ENCODE measurements around the gene SPPL2A. TPM values are rescaled to one million over a fixed set of nuclear protein-coding genes. Genes with fewer than 3 reads are reported as not detected.
A peak's percentile ranks its signal among the peaks of the same experiment; 100 is the strongest.

The SPPL2A gene
- total and polyA plus RNA-seq, 10 of the 15 experiments (the other 5 are each of a cell fraction or from before 2014, with no cell fraction given) = 11.3 to 83.8 (median 44.0) TPM

DNA sequence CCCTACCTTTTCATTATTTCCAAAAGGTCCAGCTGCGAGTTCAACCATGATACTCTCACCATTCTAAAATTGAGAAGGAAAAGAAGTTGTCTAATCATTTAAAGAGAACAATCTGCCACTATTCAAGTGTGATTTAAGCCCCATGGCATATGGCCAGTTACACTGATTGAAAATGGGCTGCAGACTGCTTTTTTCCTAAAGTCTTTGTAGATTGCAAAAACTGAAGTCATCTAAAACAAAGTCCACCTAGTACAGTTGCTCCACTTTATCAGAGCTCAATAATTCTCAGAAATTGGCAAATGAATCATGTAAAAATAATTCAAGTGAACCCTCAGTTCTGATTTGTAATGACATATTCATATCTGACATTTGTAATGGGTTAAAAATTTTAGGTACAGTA, 39.2 kb downstream of the SPPL2A start:
- intact Hi-C loops (cut with micrococcal nuclease; ENCODE audit: unreplicated experiment) = no loop called here

DNA sequence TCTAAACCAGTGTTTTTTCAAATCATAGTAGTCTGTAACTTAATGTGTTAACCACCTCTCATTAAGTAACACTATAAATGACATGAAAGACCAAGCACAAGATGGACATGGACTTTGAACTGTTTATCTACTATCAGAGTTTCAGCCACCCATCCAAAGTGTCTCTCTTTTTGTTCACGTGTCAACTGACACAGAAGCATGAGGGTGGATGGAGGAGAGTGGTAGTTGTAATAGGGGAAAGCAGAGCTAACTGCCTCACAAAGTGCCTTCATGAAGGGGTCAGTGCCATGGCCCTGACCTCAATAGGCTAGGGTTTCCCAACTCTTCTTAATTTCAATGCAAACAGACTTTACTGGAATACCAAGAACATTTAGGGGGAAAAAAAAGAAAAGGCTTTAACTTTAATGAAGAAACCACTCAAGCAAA, 46.8 kb downstream of the SPPL2A start:
- 100% methylated on average over 1 of the region's 1 CpG for WGBS (ENCODE audit: insufficient coverage, insufficient replicate concordance, low lambda C conversion rate, missing lambda C conversion rate)
- H3K79me2 ChIP-seq (ENCODE audit: control insufficient read depth, insufficient read depth, low read length) = no peaks in the 10 kb centered on the region
- H4K20me1 ChIP-seq (ENCODE audit: control insufficient read depth, insufficient read depth) = no peaks in the 10 kb centered on the region
- no peak overlapping the region for H3K9ac ChIP-seq (ENCODE audit: control insufficient read depth, insufficient read depth, low read length)
- ChIA-PET POLR2A (interaction anchor here (0.6 kb wide), 1 partner anchor 222 kb away, joined by 3 read pairs; no protein-coding TSS in a partner anchor), CTCF (interaction anchor here (1.0 to 1.9 kb wide), 3 partner anchors 12 to 168 kb away, joined by 3 to 6 read pairs (median 3); no protein-coding TSS in a partner anchor), SMC1A (ENCODE audit: uncharacterized antibody, unreplicated experiment) (interaction anchor here (0.7 kb wide), 1 partner anchor 44 kb away, joined by 4 read pairs; no protein-coding TSS in a partner anchor), RAD21 (ENCODE audit: unreplicated experiment) (no interaction called here)
- no peak overlapping the region for H3K27ac ChIP-seq (ENCODE audit: control insufficient read depth, insufficient read depth)
- no peak overlapping the region for H2AFZ ChIP-seq (ENCODE audit: control insufficient read depth, low read depth, low read length)
- in situ Hi-C loops (cut with MboI) = no loop called here
- H3K9me3 ChIP-seq (replicated peaks; ENCODE audit: control insufficient read depth, insufficient read depth, low read length) = no peaks in the 10 kb centered on the region
- peaks cover 0 to 5% of the 10 kb centered on the region in 2 experiments; a peak in 3 of 4 replicates for H3K36me3 ChIP-seq (ENCODE audit: control insufficient read depth in 2 of 2, insufficient read depth in 2 of 2, low read length in 1 of 2)
- FAIRE-seq (no peak), ATAC-seq (no peak), DNase-seq (ENCODE audit: low read depth, low spot score) (no peak)
- intact Hi-C loops (cut with micrococcal nuclease; ENCODE audit: unreplicated experiment) = no loop called here
- H3K4me2 ChIP-seq (ENCODE audit: control insufficient read depth, insufficient read depth) = no peak overlapping the region
- no TSS peak for BruUV-seq (replicated peaks)
- no peaks in the 10 kb centered on the region for H3K4me1 ChIP-seq (ENCODE audit: control insufficient read depth, insufficient read depth, low read length)
- no peak overlapping the region for H3K4me3 ChIP-seq
- no peaks in the 10 kb centered on the region for H3K27me3 ChIP-seq (replicated peaks in 1 of 2; ENCODE audit: control insufficient read depth in 2 of 2, insufficient read depth in 2 of 2, low read length in 1 of 2)
- TF ChIP-seq, protein P1, sequence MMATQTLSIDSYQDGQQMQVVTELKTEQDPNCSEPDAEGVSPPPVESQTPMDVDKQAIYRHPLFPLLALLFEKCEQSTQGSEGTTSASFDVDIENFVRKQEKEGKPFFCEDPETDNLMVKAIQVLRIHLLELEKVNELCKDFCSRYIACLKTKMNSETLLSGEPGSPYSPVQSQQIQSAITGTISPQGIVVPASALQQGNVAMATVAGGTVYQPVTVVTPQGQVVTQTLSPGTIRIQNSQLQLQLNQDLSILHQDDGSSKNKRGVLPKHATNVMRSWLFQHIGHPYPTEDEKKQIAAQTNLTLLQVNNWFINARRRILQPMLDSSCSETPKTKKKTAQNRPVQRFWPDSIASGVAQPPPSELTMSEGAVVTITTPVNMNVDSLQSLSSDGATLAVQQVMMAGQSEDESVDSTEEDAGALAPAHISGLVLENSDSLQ (IDR thresholded peaks at IDR 0.05) = 0 out of 2 replicates have a peak, but pooled peaks have one; percentile 25
- no peak for TF ChIP-seq SRF (IDR thresholded peaks at IDR 0.05; ENCODE audit: low read depth in 2 of 2, low read length in 2 of 2)
- TF ChIP-seq, protein P2, sequence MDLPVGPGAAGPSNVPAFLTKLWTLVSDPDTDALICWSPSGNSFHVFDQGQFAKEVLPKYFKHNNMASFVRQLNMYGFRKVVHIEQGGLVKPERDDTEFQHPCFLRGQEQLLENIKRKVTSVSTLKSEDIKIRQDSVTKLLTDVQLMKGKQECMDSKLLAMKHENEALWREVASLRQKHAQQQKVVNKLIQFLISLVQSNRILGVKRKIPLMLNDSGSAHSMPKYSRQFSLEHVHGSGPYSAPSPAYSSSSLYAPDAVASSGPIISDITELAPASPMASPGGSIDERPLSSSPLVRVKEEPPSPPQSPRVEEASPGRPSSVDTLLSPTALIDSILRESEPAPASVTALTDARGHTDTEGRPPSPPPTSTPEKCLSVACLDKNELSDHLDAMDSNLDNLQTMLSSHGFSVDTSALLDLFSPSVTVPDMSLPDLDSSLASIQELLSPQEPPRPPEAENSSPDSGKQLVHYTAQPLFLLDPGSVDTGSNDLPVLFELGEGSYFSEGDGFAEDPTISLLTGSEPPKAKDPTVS (IDR thresholded peaks at IDR 0.05; ENCODE audit: low read depth, low read length) = no peak
- no peak for TF ChIP-seq ZNF274 (IDR thresholded peaks at IDR 0.05; ENCODE audit: insufficient read depth, insufficient read length)
- no peak for TF ChIP-seq KLF5 (IDR thresholded peaks at IDR 0.05; ENCODE audit: partially characterized antibody)
- no peak for TF ChIP-seq BMI1 (IDR thresholded peaks at IDR 0.05; ENCODE audit: borderline replicate concordance)
- no peak for TF ChIP-seq ASH2L (IDR thresholded peaks at IDR 0.05; ENCODE audit: borderline replicate concordance, low read depth)
- TF ChIP-seq MTA2 (IDR thresholded peaks at IDR 0.05; ENCODE audit: low read depth) = peak; percentile 38; the same call in 1 of the 2 replicates
- peak in 1 of 2 experiments; percentile 44; a peak in 1 of 4 replicates for TF ChIP-seq BHLHE40 (IDR thresholded peaks at IDR 0.05; ENCODE audit: borderline replicate concordance in 1 of 2, low read depth in 2 of 2, low read length in 1 of 2)
- no peak for TF ChIP-seq EED (IDR thresholded peaks at IDR 0.05; ENCODE audit: low read depth)

More for the DNA sequence above, 39.2 kb downstream of the SPPL2A start:
- Histone ChIP-seq H3K27ac (ENCODE audit: control insufficient read depth, insufficient read depth) (no peak overlapping the region), H3K4me3 (no peak overlapping the region), H3K4me2 (ENCODE audit: control insufficient read depth, insufficient read depth) (no peak overlapping the region), H3K4me1 (ENCODE audit: control insufficient read depth, insufficient read depth, low read length) (no peaks in the 10 kb centered on the region), H3K79me2 (ENCODE audit: control insufficient read depth, insufficient read depth, low read length) (no peaks in the 10 kb centered on the region), H3K9ac (ENCODE audit: control insufficient read depth, insufficient read depth, low read length) (no peak overlapping the region), H3K9me3 (replicated peaks; ENCODE audit: control insufficient read depth, insufficient read depth, low read length) (no peaks in the 10 kb centered on the region), H4K20me1 (ENCODE audit: control insufficient read depth, insufficient read depth) (no peaks in the 10 kb centered on the region), H3K36me3 (ENCODE audit: control insufficient read depth in 2 of 2, insufficient read depth in 2 of 2, low read length in 1 of 2) (peaks cover 4 to 9% of the 10 kb centered on the region in 2 experiments), H3K27me3 (replicated peaks in 1 of 2; ENCODE audit: control insufficient read depth in 2 of 2, insufficient read depth in 2 of 2, low read length in 1 of 2) (no peaks in the 10 kb centered on the region), H2AFZ (ENCODE audit: control insufficient read depth, low read depth, low read length) (no peak overlapping the region)
- 100% methylated on average over 1 of the region's 1 CpG for WGBS (ENCODE audit: insufficient coverage, insufficient replicate concordance, low lambda C conversion rate, missing lambda C conversion rate)
- SMC1A ChIA-PET (ENCODE audit: uncharacterized antibody, unreplicated experiment) = interaction anchor here (0.7 to 1.3 kb wide), 5 partner anchors 24 to 162 kb away, joined by 3 to 5 read pairs (median 3); no protein-coding TSS in a partner anchor
- no peak for TF ChIP-seq CREB1 (IDR thresholded peaks at IDR 0.05; ENCODE audit: low read depth)
- no peak for TF ChIP-seq EP300 (IDR thresholded peaks at IDR 0.05; ENCODE audit: borderline replicate concordance in 1 of 2, control insufficient read depth in 1 of 2, low read depth in 2 of 2, low read length in 2 of 2)
- no peak for TF ChIP-seq BHLHE40 (IDR thresholded peaks at IDR 0.05; ENCODE audit: borderline replicate concordance in 1 of 2, low read depth in 2 of 2, low read length in 1 of 2)
- TF ChIP-seq ZNF274 (IDR thresholded peaks at IDR 0.05; ENCODE audit: insufficient read depth, insufficient read length) = no peak
- no peak for TF ChIP-seq TCF3 (IDR thresholded peaks at IDR 0.05; ENCODE audit: borderline replicate concordance, insufficient read depth, low read depth, low read length)
- no peak for TF ChIP-seq SMC3 (IDR thresholded peaks at IDR 0.05; ENCODE audit: borderline replicate concordance, low read length)
- no peak for TF ChIP-seq SIN3A (IDR thresholded peaks at IDR 0.05; ENCODE audit: low read depth, low read length)
- TF ChIP-seq STAT3 (IDR thresholded peaks at IDR 0.05; ENCODE audit: low read depth, low read length) = no peak
- no peak for TF ChIP-seq NR2C2 (IDR thresholded peaks at IDR 0.05; ENCODE audit: borderline replicate concordance, control insufficient read depth, insufficient read length, low read depth)
- TF ChIP-seq IKZF1 (conservative IDR thresholded peaks at IDR 0.05) = no peak
- TF ChIP-seq WRNIP1 (IDR thresholded peaks at IDR 0.05; ENCODE audit: borderline replicate concordance, low read depth, low read length) = no peak
- TF ChIP-seq SREBF1 (IDR thresholded peaks at IDR 0.05; ENCODE audit: low read length) = no peak
- FAIRE-seq = no peak
- POLR2A ChIA-PET = interaction anchor here (0.6 kb wide), 1 partner anchor 40 kb away, joined by 5 read pairs; no protein-coding TSS in a partner anchor
- BruUV-seq (replicated peaks) = no TSS peak
- CTCF ChIA-PET = interaction anchor here (1.5 kb wide), 1 partner anchor 13 kb away, joined by 3 read pairs; no protein-coding TSS in a partner anchor
- in situ Hi-C loops (cut with MboI) = no loop called here
- DNase-seq (ENCODE audit: low read depth, low spot score) = no peak
- RAD21 ChIA-PET (ENCODE audit: unreplicated experiment) = interaction anchor here (1.2 kb wide), 1 partner anchor 159 kb away, joined by 3 read pairs; no protein-coding TSS in a partner anchor
- no peak for ATAC-seq

Data from GM12878 (cell line).